CD4-positive, alpha-beta T cell (primary cell): ENCODE measurements around the gene GNB2. TPM values are rescaled to one million over a fixed set of nuclear protein-coding genes. Genes with fewer than 3 reads are reported as not detected.

Experiments
- ATAC-seq: fragments of 200-7000 bp; cut with Tn5 transposase; one replicate; pipeline ENCODE4 v1.10.0; 2022; ENCODE audit warnings: mild to moderate bottlenecking; ENCODE audit not compliant: poor library complexity
- CTCF ChIA-PET: fragments of 350-600 bp; sonication (Branson Sonifier 250); formaldehyde crosslinking; loops from one replicate; lab custom pipeline; 2021; ENCODE audit warnings: antibody characterized with exemption, inconsistent platforms; lab: Charles Lee
- POLR2A ChIA-PET: fragments of 350-600 bp; sonication (Branson Sonifier 250); formaldehyde crosslinking; loops from one replicate; lab custom pipeline; 2021; ENCODE audit warnings: antibody characterized with exemption, inconsistent platforms; lab: Charles Lee
- DNase-seq, 14 experiments: peaks; one replicate each; pipeline ENCODE4 v3.0.0-alpha.2; 2013 to 2020; ENCODE audit warnings: mixed read lengths in 2 of 14
- H3K27ac ChIP-seq, 2 donors: one replicate each; pipeline versions ENCODE4 v1.5.1 to v1.7.0; 2013; ENCODE audit warnings: low read length in 2 of 2, low read depth in 1 of 2, mild to moderate bottlenecking in 1 of 2
- H3K27me3 ChIP-seq, 2 experiments: 1 replicate in 1 of 2; 2 replicates in 1 of 2; pipeline versions ENCODE4 v1.6.1 to v1.7.0; 2013; ENCODE audit warnings: low read length in 2 of 2, control low read depth in 1 of 2, mild to moderate bottlenecking in 1 of 2, moderate library complexity in 1 of 2; ENCODE audit not compliant: insufficient read depth in 2 of 2, control insufficient read depth in 1 of 2
- H3K36me3 ChIP-seq: one replicate; pipeline ENCODE4 v1.6.1; 2013; ENCODE audit warnings: low read length, control low read depth; ENCODE audit not compliant: insufficient read depth
- H3K4me1 ChIP-seq: one replicate; pipeline ENCODE4 v1.6.1; 2013; ENCODE audit warnings: low read length, control low read depth; ENCODE audit not compliant: insufficient read depth
- H3K4me3 ChIP-seq: one replicate; pipeline ENCODE4 v1.5.1; 2013; ENCODE audit warnings: mild to moderate bottlenecking, low read length, moderate library complexity
- H3K9me3 ChIP-seq, 2 experiments: 1 replicate in 1 of 2; 2 replicates in 1 of 2; pipeline versions ENCODE4 v1.6.1 to v1.7.0; 2013; ENCODE audit warnings: low read length in 2 of 2, mild to moderate bottlenecking in 2 of 2, control low read depth in 1 of 2, moderate library complexity in 1 of 2; ENCODE audit not compliant: control insufficient read depth in 1 of 2, insufficient read depth in 1 of 2
- H3K27ac Mint-ChIP-seq: one replicate; pipeline ENCODE4 v1.8.0; 2020; ENCODE audit warnings: mixed read lengths
- H3K27me3 Mint-ChIP-seq: one replicate; pipeline ENCODE4 v1.8.0; 2021; ENCODE audit warnings: mixed read lengths
- H3K36me3 Mint-ChIP-seq: one replicate; pipeline ENCODE4 v1.8.0; 2021; ENCODE audit warnings: low read depth, mixed read lengths
- H3K4me1 Mint-ChIP-seq: one replicate; pipeline ENCODE4 v1.8.0; 2021; ENCODE audit warnings: low read depth, mixed read lengths
- H3K4me3 Mint-ChIP-seq: one replicate; pipeline ENCODE4 v1.8.0; 2020; ENCODE audit warnings: mild to moderate bottlenecking, mixed read lengths
- H3K9me3 Mint-ChIP-seq: one replicate; pipeline ENCODE4 v1.8.0; 2020; ENCODE audit warnings: mixed read lengths
- intact Hi-C, 2 experiments: fragments of 100-400 bp; cut with DNase I in 1 of 2; cut with micrococcal nuclease in 1 of 2; formaldehyde crosslinking; loops; one replicate each; pipeline versions ENCODE4 v1.15.1 to v1.9.0; 2023 to 2025; cut with DNase I, micrococcal nuclease
- total RNA-seq, 174 experiments: library from RNA in 2 of 174; stranded (reverse) in 2 of 174; gene quantifications; one replicate each; pipeline ENCODE4 v1.2.3 and lab custom pipeline; 2021 to 2026
- TF ChIP-seq, protein P1 (sequence below): fragments of 200-600 bp; IDR thresholded peaks from one replicate; pipeline ENCODE4 v1.8.0; 2022; ENCODE audit warnings: antibody characterized with exemption, mild to moderate bottlenecking

The GNB2 gene
- total RNA-seq, 2 experiments from 2014 or later: 87.8 to 91.9 TPM

DNA sequence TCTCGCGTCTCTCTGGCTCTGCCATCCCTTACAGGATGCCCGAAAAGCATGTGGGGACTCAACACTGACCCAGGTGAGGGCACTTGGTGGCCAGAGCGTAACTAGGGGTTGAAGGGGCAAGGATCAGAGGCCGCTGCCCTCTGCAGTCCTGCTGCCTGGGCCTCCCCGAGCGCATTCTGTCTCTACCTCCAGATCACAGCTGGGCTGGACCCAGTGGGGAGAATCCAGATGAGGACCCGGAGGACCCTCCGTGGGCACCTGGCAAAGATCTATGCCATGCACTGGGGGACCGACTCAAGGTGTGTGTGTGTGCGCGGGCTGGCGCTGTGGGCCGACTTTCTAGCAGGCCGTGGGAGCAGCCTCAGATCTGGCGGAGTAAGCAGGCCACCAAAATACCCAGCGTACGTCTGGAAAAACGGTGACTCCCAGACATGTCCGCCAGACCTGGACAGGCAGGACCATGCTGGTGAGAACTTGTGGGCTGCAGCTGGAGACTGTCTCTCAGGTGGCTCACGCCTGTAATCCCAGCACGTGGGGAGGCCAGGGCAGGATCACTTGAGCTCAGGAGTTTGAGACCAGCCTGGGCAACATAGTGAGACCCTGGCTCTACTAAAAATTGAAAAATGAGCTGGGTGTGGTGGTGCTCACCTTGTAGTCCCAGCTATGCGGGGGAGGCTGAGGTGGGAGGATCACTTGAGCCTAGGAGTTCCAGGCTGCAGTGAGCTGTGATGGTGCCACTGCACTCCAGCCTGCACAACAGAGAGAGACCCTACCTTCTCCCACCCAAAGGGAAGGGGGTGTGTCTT, 3.2 kb downstream of the GNB2 start:
- Mint-ChIP-seq H3K9me3 (no peaks in the 10 kb centered on the region), H3K36me3 (peaks cover 65% of the 10 kb centered on the region), H3K27ac (peak overlapping the region; percentile 95), H3K4me1 (peaks cover 49% of the 10 kb centered on the region), H3K27me3 (no peaks in the 10 kb centered on the region), H3K4me3 (peak overlapping the region; percentile 97)
- DNase-seq (peak in 1 of 14 experiments; percentile 55), ATAC-seq (no peak)
- peaks cover 58% of the 10 kb centered on the region for H3K4me1 ChIP-seq
- no peaks in the 10 kb centered on the region for H3K27me3 ChIP-seq
- TF ChIP-seq, protein P1, sequence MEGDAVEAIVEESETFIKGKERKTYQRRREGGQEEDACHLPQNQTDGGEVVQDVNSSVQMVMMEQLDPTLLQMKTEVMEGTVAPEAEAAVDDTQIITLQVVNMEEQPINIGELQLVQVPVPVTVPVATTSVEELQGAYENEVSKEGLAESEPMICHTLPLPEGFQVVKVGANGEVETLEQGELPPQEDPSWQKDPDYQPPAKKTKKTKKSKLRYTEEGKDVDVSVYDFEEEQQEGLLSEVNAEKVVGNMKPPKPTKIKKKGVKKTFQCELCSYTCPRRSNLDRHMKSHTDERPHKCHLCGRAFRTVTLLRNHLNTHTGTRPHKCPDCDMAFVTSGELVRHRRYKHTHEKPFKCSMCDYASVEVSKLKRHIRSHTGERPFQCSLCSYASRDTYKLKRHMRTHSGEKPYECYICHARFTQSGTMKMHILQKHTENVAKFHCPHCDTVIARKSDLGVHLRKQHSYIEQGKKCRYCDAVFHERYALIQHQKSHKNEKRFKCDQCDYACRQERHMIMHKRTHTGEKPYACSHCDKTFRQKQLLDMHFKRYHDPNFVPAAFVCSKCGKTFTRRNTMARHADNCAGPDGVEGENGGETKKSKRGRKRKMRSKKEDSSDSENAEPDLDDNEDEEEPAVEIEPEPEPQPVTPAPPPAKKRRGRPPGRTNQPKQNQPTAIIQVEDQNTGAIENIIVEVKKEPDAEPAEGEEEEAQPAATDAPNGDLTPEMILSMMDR: no peak
- H3K27ac ChIP-seq: peak overlapping the region; percentile 86 to 88
- intact Hi-C loops: loop anchor here in 1 of 2 experiments (2.0 to 5.0 kb wide), 3 partner anchors 14 to 199 kb away; partner anchors contain the start of gene TSC22D4
- peak overlapping the region; percentile 94 for H3K4me3 ChIP-seq
- H3K9me3 ChIP-seq: peaks cover 0 to 3% of the 10 kb centered on the region in 2 experiments
- ChIA-PET POLR2A (interaction anchor here (0.9 to 10.6 kb wide), 11 partner anchors 12 to 198 kb away, joined by 3 to 92 read pairs (median 5); partner anchors contain the start of genes FBXO24, GIGYF1, LRCH4 and MOSPD3), CTCF (interaction anchor here (0.9 to 1.0 kb wide), 2 partner anchors 15 to 28 kb away, joined by 3 to 5 read pairs; no protein-coding TSS in a partner anchor)
- peaks cover 38% of the 10 kb centered on the region for H3K36me3 ChIP-seq

- H3K4me1 Mint-ChIP-seq: peaks cover 51% of the 10 kb centered on the region
- TF ChIP-seq, protein P1: no peak
- H3K9me3 ChIP-seq: peaks cover 0 to 4% of the 10 kb centered on the region in 2 experiments
- H3K36me3 ChIP-seq: peaks cover 47% of the 10 kb centered on the region
- CTCF ChIA-PET: interaction anchor here (0.9 to 1.0 kb wide), 2 partner anchors 15 to 27 kb away, joined by 3 to 5 read pairs; no protein-coding TSS in a partner anchor
- intact Hi-C loops: loop anchor here in 1 of 2 experiments (2.0 to 5.0 kb wide), 3 partner anchors 13 to 200 kb away; partner anchors contain the start of gene TSC22D4
- peak overlapping the region in 1 of 2 donors; percentile 86 for H3K27ac ChIP-seq
- DNase-seq (peak in 1 of 14 experiments; percentile 39), ATAC-seq (no peak)
- POLR2A ChIA-PET: interaction anchor here (1.0 to 10.6 kb wide), 8 partner anchors 14 to 248 kb away, joined by 3 to 92 read pairs (median 8); partner anchors contain the start of genes FBXO24, GIGYF1, LRCH4 and MEPCE
- no peaks in the 10 kb centered on the region for H3K27me3 Mint-ChIP-seq
- peak overlapping the region; percentile 83 for H3K27ac Mint-ChIP-seq
- H3K36me3 Mint-ChIP-seq: peaks cover 68% of the 10 kb centered on the region
- H3K4me3 ChIP-seq: no peak overlapping the region
- no peaks in the 10 kb centered on the region for H3K27me3 ChIP-seq
- H3K4me1 ChIP-seq: peaks cover 59% of the 10 kb centered on the region
- peak overlapping the region; percentile 97 for H3K4me3 Mint-ChIP-seq
- H3K9me3 Mint-ChIP-seq: no peaks in the 10 kb centered on the region
These were observed 4.0 kb downstream of the GNB2 start for GRCh38 chr7:100677308-100678267.
